Measurements from ENCODE around the gene GRK5. TPM values are rescaled to one million over a fixed set of nuclear protein-coding genes. Genes with fewer than 3 reads are reported as not detected.

The GRK5 gene
- total RNA-seq, 2 donors from 2014 or later, result 9.1 to 11.9 TPM

GRCh38 chr10:119377958-119378736 lies 170.8 kb downstream of the GRK5 start:
- no peak for DNase-seq
- no peaks in the 10 kb centered on the region for H3K27me3 Mint-ChIP-seq (ENCODE audit: insufficient read depth)
- H3K4me1 Mint-ChIP-seq, result peaks cover 13% of the 10 kb centered on the region
- H3K27ac Mint-ChIP-seq, result no peak overlapping the region
- no peak overlapping the region for H3K4me3 ChIP-seq (ENCODE audit: low read length)
- H3K36me3 Mint-ChIP-seq (ENCODE audit: low read depth), result no peaks in the 10 kb centered on the region
- H3K27ac ChIP-seq (ENCODE audit: low read depth, low read length), result no peak overlapping the region
- no peak overlapping the region for H3K9ac ChIP-seq (ENCODE audit: extremely low read depth, low read length, poor library complexity, severe bottlenecking)
- TF ChIP-seq CTCF (conservative IDR thresholded peaks at IDR 0.05), result no peak
- H3K9me3 Mint-ChIP-seq, result no peaks in the 10 kb centered on the region
- H3K27me3 ChIP-seq (ENCODE audit: control insufficient read depth, insufficient read depth, low read length, poor library complexity, severe bottlenecking), result no peaks in the 10 kb centered on the region
- no peak overlapping the region for H3K4me3 Mint-ChIP-seq
- H3K36me3 ChIP-seq (ENCODE audit: control insufficient read depth, insufficient read depth, low read length), result no peaks in the 10 kb centered on the region
- H3K9me3 ChIP-seq (ENCODE audit: control insufficient read depth, low read length), result no peaks in the 10 kb centered on the region
- WGBS, 2 experiments (ENCODE audit: insufficient coverage in 1 of 2, insufficient read length in 1 of 2), result 91 to 92% methylated on average over 21 to 29 of the region's 29 CpGs
- no peaks in the 10 kb centered on the region for H3K4me1 ChIP-seq (ENCODE audit: control insufficient read depth, insufficient read depth, low read length)

GRCh38 chr10:119378737-119379067 lies 171.3 kb downstream of the GRK5 start:
- Mint-ChIP-seq H3K27ac (no peak overlapping the region), H3K4me1 (peaks cover 13% of the 10 kb centered on the region), H3K4me3 (no peak overlapping the region), H3K36me3 (ENCODE audit: low read depth) (no peaks in the 10 kb centered on the region), H3K9me3 (no peaks in the 10 kb centered on the region), H3K27me3 (ENCODE audit: insufficient read depth) (no peaks in the 10 kb centered on the region)
- Histone ChIP-seq H3K27ac (ENCODE audit: low read depth, low read length) (no peak overlapping the region), H3K9me3 (ENCODE audit: control insufficient read depth, low read length) (no peaks in the 10 kb centered on the region), H3K27me3 (ENCODE audit: control insufficient read depth, insufficient read depth, low read length, poor library complexity, severe bottlenecking) (no peaks in the 10 kb centered on the region), H3K4me3 (ENCODE audit: low read length) (no peak overlapping the region), H3K9ac (ENCODE audit: extremely low read depth, low read length, poor library complexity, severe bottlenecking) (no peak overlapping the region), H3K4me1 (ENCODE audit: control insufficient read depth, insufficient read depth, low read length) (no peaks in the 10 kb centered on the region), H3K36me3 (ENCODE audit: control insufficient read depth, insufficient read depth, low read length) (no peaks in the 10 kb centered on the region)
- 93% methylated on average over 8 of the region's 8 CpGs for WGBS, 2 experiments (ENCODE audit: insufficient coverage in 1 of 2, insufficient read length in 1 of 2)
- no peak for TF ChIP-seq CTCF (conservative IDR thresholded peaks at IDR 0.05)
- no peak for DNase-seq

- Mint-ChIP-seq H3K27me3 (ENCODE audit: insufficient read depth) (no peaks in the 10 kb centered on the region), H3K36me3 (ENCODE audit: low read depth) (no peaks in the 10 kb centered on the region)
These were observed 172.2 kb downstream of the GRK5 start for GRCh38 chr10:119379466-119380071.

More at GRCh38 chr10:119379466-119380071, 172.2 kb downstream of the GRK5 start:
- no peak overlapping the region for H3K27ac ChIP-seq (ENCODE audit: low read depth, low read length)
- no peaks in the 10 kb centered on the region for H3K27me3 ChIP-seq (ENCODE audit: control insufficient read depth, insufficient read depth, low read length, poor library complexity, severe bottlenecking)
- H3K9ac ChIP-seq (ENCODE audit: extremely low read depth, low read length, poor library complexity, severe bottlenecking), result no peak overlapping the region
- Mint-ChIP-seq H3K4me3 (no peak overlapping the region), H3K4me1 (peaks cover 13% of the 10 kb centered on the region), H3K27ac (no peak overlapping the region), H3K9me3 (no peaks in the 10 kb centered on the region)
- no peak for TF ChIP-seq CTCF (conservative IDR thresholded peaks at IDR 0.05)
- no peaks in the 10 kb centered on the region for H3K36me3 ChIP-seq (ENCODE audit: control insufficient read depth, insufficient read depth, low read length)
- WGBS, 2 experiments (ENCODE audit: insufficient coverage in 1 of 2, insufficient read length in 1 of 2), result 94 to 99% methylated on average over 8 to 10 of the region's 10 CpGs
- no peak overlapping the region for H3K4me3 ChIP-seq (ENCODE audit: low read length)
- H3K4me1 ChIP-seq (ENCODE audit: control insufficient read depth, insufficient read depth, low read length), result no peaks in the 10 kb centered on the region
- no peaks in the 10 kb centered on the region for H3K9me3 ChIP-seq (ENCODE audit: control insufficient read depth, low read length)
- DNase-seq, result no peak

All from endodermal cell (in vitro differentiated cells).